ENCODE data around the gene PPFIA1. TPM values are rescaled to one million over a fixed set of nuclear protein-coding genes. Genes with fewer than 3 reads are reported as not detected.

PPFIA1 gene
- total RNA-seq, 6 experiments from 2014 or later, result 21.1 to 27.0 (median 22.7) TPM

DNA sequence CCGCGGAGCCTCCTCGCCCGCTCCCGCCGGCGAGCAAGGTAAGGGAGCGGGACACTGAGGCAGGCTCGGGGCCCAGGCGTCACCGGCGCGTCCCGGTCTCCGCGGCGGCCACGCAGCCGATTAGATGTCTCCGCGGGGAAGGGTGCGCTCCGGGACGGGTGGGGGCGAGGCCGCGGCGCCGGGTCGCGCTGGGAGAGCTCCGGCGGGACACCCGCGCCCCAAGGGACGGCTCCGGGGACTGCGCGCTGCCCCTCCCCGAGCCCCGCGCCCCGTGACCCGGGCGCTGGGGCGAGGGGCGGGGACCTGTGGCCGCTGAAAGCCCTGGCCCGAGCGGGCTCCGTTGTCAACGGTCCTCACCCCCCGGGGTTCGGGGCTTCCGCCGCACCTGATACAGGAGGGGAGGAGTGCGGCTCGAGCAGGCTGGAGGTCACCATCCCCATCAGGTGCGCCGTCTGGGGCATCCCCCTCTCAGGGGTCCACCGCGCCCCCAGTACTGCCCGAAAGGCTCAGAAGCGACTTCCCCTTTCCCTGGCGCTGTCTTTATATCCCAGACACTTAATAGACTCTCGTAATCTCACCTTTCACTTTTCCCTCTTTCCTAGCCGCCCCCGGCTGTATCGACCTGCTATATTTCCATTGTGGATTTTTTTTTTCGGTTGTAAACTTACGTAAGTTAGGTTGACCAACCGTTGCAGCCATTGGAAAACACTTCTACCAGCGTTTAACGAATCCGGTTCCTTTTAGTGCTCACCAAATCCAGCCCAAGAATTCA is 573 bp downstream of the PPFIA1 start:
- TF ChIP-seq, protein P1, sequence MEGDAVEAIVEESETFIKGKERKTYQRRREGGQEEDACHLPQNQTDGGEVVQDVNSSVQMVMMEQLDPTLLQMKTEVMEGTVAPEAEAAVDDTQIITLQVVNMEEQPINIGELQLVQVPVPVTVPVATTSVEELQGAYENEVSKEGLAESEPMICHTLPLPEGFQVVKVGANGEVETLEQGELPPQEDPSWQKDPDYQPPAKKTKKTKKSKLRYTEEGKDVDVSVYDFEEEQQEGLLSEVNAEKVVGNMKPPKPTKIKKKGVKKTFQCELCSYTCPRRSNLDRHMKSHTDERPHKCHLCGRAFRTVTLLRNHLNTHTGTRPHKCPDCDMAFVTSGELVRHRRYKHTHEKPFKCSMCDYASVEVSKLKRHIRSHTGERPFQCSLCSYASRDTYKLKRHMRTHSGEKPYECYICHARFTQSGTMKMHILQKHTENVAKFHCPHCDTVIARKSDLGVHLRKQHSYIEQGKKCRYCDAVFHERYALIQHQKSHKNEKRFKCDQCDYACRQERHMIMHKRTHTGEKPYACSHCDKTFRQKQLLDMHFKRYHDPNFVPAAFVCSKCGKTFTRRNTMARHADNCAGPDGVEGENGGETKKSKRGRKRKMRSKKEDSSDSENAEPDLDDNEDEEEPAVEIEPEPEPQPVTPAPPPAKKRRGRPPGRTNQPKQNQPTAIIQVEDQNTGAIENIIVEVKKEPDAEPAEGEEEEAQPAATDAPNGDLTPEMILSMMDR (IDR thresholded peaks at IDR 0.05), result peak in 1 of 4 donors; percentile 31
- no peak for TF ChIP-seq POLR2A (IDR thresholded peaks at IDR 0.05)
- under 1% methylated on average over 19 of the region's 75 CpGs for WGBS (ENCODE audit: insufficient coverage, low coverage, low lambda C conversion rate, missing lambda C conversion rate)
- peaks cover 0 to 16% (median 6%) of the 10 kb centered on the region in 4 donors for H3K36me3 ChIP-seq
- peak overlapping the region; percentile 64 to 98 (median 88) for H3K4me3 ChIP-seq
- peaks cover 0 to 16% (median 0%) of the 10 kb centered on the region in 4 donors for H3K4me1 ChIP-seq
- peak overlapping the region; percentile 64 to 89 (median 86) for H3K27ac ChIP-seq
- intact Hi-C loops (cut with DNase I), result no loop called here
- ATAC-seq (peak; percentile 33 to 57 (median 49)), DNase-seq (peak; percentile 51 to 69 (median 59))
- H3K27me3 ChIP-seq, result no peaks in the 10 kb centered on the region
- no peaks in the 10 kb centered on the region for H3K9me3 ChIP-seq

DNA sequence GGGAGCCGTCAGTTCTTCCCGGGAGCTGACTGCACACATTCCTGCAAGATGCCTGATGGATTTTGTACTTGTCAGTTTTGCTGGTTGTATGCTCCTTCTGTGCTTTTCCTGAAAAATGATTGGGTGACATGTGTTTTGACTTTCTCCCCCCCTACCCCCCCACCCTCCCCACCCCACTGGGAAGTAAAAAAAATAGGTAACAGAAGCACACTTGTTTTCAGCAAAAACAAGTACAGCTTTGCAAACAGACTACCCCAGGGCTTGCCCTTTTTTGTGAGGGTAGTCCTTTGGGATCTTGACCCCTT is 1.1 kb downstream of the PPFIA1 start:
- no peaks in the 10 kb centered on the region for H3K27me3 ChIP-seq
- intact Hi-C loops (cut with DNase I), result no loop called here
- WGBS (ENCODE audit: insufficient coverage, low coverage, low lambda C conversion rate, missing lambda C conversion rate), result 6% methylated on average over 2 of the region's 2 CpGs
- H3K9me3 ChIP-seq, result no peaks in the 10 kb centered on the region
- peak overlapping the region; percentile 64 to 98 (median 88) for H3K4me3 ChIP-seq
- DNase-seq (no peak), ATAC-seq (no peak)
- peaks cover 0 to 16% (median 6%) of the 10 kb centered on the region in 4 donors for H3K36me3 ChIP-seq
- TF ChIP-seq POLR2A (IDR thresholded peaks at IDR 0.05), result no peak
- TF ChIP-seq, protein P1 (IDR thresholded peaks at IDR 0.05), result no peak
- peaks cover 0 to 16% (median 0%) of the 10 kb centered on the region in 4 donors for H3K4me1 ChIP-seq
- peak overlapping the region in 1 of 3 donors; percentile 86 for H3K27ac ChIP-seq

DNA sequence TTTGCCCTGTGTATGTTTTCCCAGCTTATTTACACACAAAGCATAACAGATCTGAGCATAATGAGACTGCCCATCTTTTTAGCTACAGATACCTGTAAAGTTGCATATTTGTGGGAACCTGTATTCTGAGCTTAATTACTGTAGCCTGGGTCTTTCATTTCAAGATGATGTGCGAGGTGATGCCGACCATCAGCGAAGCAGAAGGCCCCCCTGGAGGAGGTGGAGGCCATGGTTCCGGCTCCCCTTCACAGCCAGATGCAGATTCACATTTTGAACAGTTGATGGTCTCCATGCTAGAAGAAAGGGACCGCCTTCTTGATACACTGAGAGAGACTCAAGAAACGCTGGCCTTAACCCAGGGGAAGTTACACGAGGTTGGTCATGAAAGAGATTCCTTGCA is 1.5 kb downstream of the PPFIA1 start:
- Histone ChIP-seq H3K27me3 (no peaks in the 10 kb centered on the region), H3K4me1 (peaks cover 0 to 16% (median 0%) of the 10 kb centered on the region in 4 donors), H3K36me3 (peaks cover 0 to 16% (median 6%) of the 10 kb centered on the region in 4 donors), H3K4me3 (peak overlapping the region in 1 of 3 donors; percentile 64), H3K9me3 (no peaks in the 10 kb centered on the region), H3K27ac (no peak overlapping the region)
- TF ChIP-seq, protein P1 (IDR thresholded peaks at IDR 0.05), result no peak
- no peak for TF ChIP-seq POLR2A (IDR thresholded peaks at IDR 0.05)
- intact Hi-C loops (cut with DNase I), result no loop called here
- ATAC-seq (no peak), DNase-seq (peak in 1 of 3 donors; percentile 27)
- 88% methylated on average over 7 of the region's 7 CpGs for WGBS (ENCODE audit: insufficient coverage, low coverage, low lambda C conversion rate, missing lambda C conversion rate)

DNA sequence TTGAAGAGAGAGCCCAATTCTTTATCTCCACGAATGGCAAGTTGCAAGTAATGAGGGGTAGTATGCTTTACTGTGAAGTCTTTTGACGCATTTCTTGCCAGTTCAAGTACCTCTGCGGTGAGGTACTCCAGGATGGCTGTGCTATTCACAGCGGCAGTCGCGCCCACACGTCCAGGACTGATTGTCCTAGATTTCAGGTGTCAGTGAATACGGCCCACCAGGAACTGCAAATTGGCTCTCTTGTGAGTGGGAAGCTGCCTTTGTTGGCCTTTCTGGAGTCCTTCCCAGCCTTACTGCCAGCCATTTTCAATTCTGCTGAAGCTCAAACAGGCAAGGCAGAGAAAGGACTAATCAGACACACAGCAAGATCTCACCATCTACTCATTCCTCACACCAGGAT is 8.5 kb downstream of the PPFIA1 start:
- intact Hi-C loops (cut with DNase I), result no loop called here
- Histone ChIP-seq H3K4me1 (no peaks in the 10 kb centered on the region), H3K27me3 (no peaks in the 10 kb centered on the region), H3K27ac (no peak overlapping the region), H3K36me3 (peaks cover 0 to 18% (median 7%) of the 10 kb centered on the region in 4 donors), H3K9me3 (no peaks in the 10 kb centered on the region), H3K4me3 (no peak overlapping the region)
- TF ChIP-seq, protein P1 (IDR thresholded peaks at IDR 0.05), result no peak
- TF ChIP-seq POLR2A (IDR thresholded peaks at IDR 0.05), result no peak
- WGBS (ENCODE audit: insufficient coverage, low coverage, low lambda C conversion rate, missing lambda C conversion rate), result no CpG with 5 or more reads among the region's 8 CpGs
- DNase-seq (no peak), ATAC-seq (no peak)

Data from right lobe of liver (tissue), 6 donors.